Measurements from ENCODE around the gene GRK6.

GRK6 gene

GRCh38 chr5:177412603-177413233, 13.8 kb upstream of the GRK6 start:
- TF ChIP-seq FOXP2 (optimal IDR thresholded peaks at IDR 0.05; ENCODE audit: borderline replicate concordance, extremely low read depth, extremely low read length, insufficient read depth) (no peak), REST (IDR thresholded peaks at IDR 0.05; ENCODE audit: insufficient read depth in 1 of 2, low read depth in 2 of 2, low read length in 2 of 2) (no peak), POLR2AphosphoS5 (IDR thresholded peaks at IDR 0.05; ENCODE audit: low read depth, low read length) (no peak)

- TF ChIP-seq POLR2AphosphoS5 (IDR thresholded peaks at IDR 0.05; ENCODE audit: low read depth, low read length) = no peak
- TF ChIP-seq REST (IDR thresholded peaks at IDR 0.05; ENCODE audit: insufficient read depth in 1 of 2, low read depth in 2 of 2, low read length in 2 of 2) = no peak
- no peak for TF ChIP-seq SIN3A (IDR thresholded peaks at IDR 0.05; ENCODE audit: borderline replicate concordance, insufficient read depth, low read length)
- TF ChIP-seq FOXP2 (optimal IDR thresholded peaks at IDR 0.05; ENCODE audit: borderline replicate concordance, extremely low read depth, extremely low read length, insufficient read depth) = no peak
- no peak for TF ChIP-seq TAF1 (IDR thresholded peaks at IDR 0.05; ENCODE audit: borderline replicate concordance, insufficient read depth, low read length)
These were observed 12.0 kb upstream of the GRK6 start for GRCh38 chr5:177414481-177414880.

GRCh38 chr5:177419046-177419445, 7.4 kb upstream of the GRK6 start:
- TF ChIP-seq TAF1 (IDR thresholded peaks at IDR 0.05; ENCODE audit: borderline replicate concordance, insufficient read depth, low read length) (no peak), POLR2AphosphoS5 (IDR thresholded peaks at IDR 0.05; ENCODE audit: low read depth, low read length) (no peak), REST (IDR thresholded peaks at IDR 0.05; ENCODE audit: insufficient read depth in 1 of 2, low read depth in 2 of 2, low read length in 2 of 2) (no peak), SIN3A (IDR thresholded peaks at IDR 0.05; ENCODE audit: borderline replicate concordance, insufficient read depth, low read length) (no peak), FOXP2 (optimal IDR thresholded peaks at IDR 0.05; ENCODE audit: borderline replicate concordance, extremely low read depth, extremely low read length, insufficient read depth) (no peak)

- TF ChIP-seq REST (IDR thresholded peaks at IDR 0.05; ENCODE audit: insufficient read depth in 1 of 2, low read depth in 2 of 2, low read length in 2 of 2) (no peak), SIN3A (IDR thresholded peaks at IDR 0.05; ENCODE audit: borderline replicate concordance, insufficient read depth, low read length) (no peak), POLR2AphosphoS5 (IDR thresholded peaks at IDR 0.05; ENCODE audit: low read depth, low read length) (no peak), TAF1 (IDR thresholded peaks at IDR 0.05; ENCODE audit: borderline replicate concordance, insufficient read depth, low read length) (no peak), FOXP2 (optimal IDR thresholded peaks at IDR 0.05; ENCODE audit: borderline replicate concordance, extremely low read depth, extremely low read length, insufficient read depth) (no peak)
These were observed 5.2 kb upstream of the GRK6 start for GRCh38 chr5:177421062-177421798.
